ENCODE results near the gene KRT20.

GRCh38 chr17:40883626-40884334, 1.3 kb downstream of the KRT20 start:
- TF ChIP-seq EZH2 (IDR thresholded peaks at IDR 0.05; ENCODE audit: low read length, unreplicated experiment) (no peak), CTCF (conservative IDR thresholded peaks at IDR 0.05; ENCODE audit: low read depth, low read length) (no peak)
